Esophagus (tissue), 2 donors: ENCODE results near the gene GABRR1. TPM values are rescaled to one million over a fixed set of nuclear protein-coding genes. Genes with fewer than 3 reads are reported as not detected.

Source experiments
- H3K27ac ChIP-seq, 2 donors: one replicate each; pipeline ENCODE4 v1.5.1; 2013; ENCODE audit warnings: low read depth in 2 of 2, mild to moderate bottlenecking in 2 of 2, inconsistent platforms in 1 of 2, low read length in 1 of 2, moderate library complexity in 1 of 2
- H3K27me3 ChIP-seq, 2 donors: one replicate each; pipeline ENCODE4 v1.6.1; 2013; ENCODE audit warnings: low read length in 2 of 2, control low read depth in 1 of 2, mild to moderate bottlenecking in 1 of 2; ENCODE audit not compliant: insufficient read depth in 2 of 2, control insufficient read depth in 1 of 2
- H3K36me3 ChIP-seq, 2 donors: one replicate each; pipeline ENCODE4 v1.6.1; 2013; ENCODE audit warnings: low read length in 1 of 2; ENCODE audit not compliant: control insufficient read depth in 2 of 2, insufficient read depth in 2 of 2
- H3K4me1 ChIP-seq, 2 donors: one replicate each; pipeline ENCODE4 v1.6.1; 2013; ENCODE audit warnings: low read length in 1 of 2; ENCODE audit not compliant: control insufficient read depth in 2 of 2, insufficient read depth in 2 of 2
- H3K4me3 ChIP-seq, 2 donors: one replicate each; pipeline ENCODE4 v1.5.1; 2013; ENCODE audit warnings: low read length in 2 of 2, mild to moderate bottlenecking in 2 of 2, low read depth in 1 of 2, moderate library complexity in 1 of 2
- H3K9me3 ChIP-seq, 2 donors: one replicate each; pipeline ENCODE4 v1.6.1; 2013; ENCODE audit warnings: mild to moderate bottlenecking in 2 of 2, low read depth in 1 of 2, low read length in 1 of 2, moderate library complexity in 1 of 2; ENCODE audit not compliant: control insufficient read depth in 2 of 2, insufficient read depth in 1 of 2
- WGBS, 2 donors: extraction: QIAGEN DNeasy Blood & Tissue Kit; methylation state at CpG; one replicate each; pipeline ENCODE4 v1.1.7; 2013; 5-methylcytosine and 5-hydroxymethylcytosine counted together
- polyA plus RNA-seq, 2 donors: library from polyadenylated mRNA; stranded (reverse); fragments of 200-250 nt; gene quantifications; one replicate each; pipeline ENCODE4 v1.2.3, GENCODE V29; 2013
- donor health status: healthy with polysubstance abuse.
- donor health status: Bipolar disorder and iron deficiency.

GABRR1 gene
- polyA plus RNA-seq, 2 donors, result 0.20 to 0.22 TPM

GRCh38 chr6:89146718-89147700 lies 70.1 kb downstream of the GABRR1 start:
- Histone ChIP-seq H3K27ac (peak overlapping the region; percentile 73 to 79), H3K4me3 (peak overlapping the region; percentile 61 to 86), H3K4me1 (no peaks in the 10 kb centered on the region), H3K9me3 (no peaks in the 10 kb centered on the region), H3K36me3 (no peaks in the 10 kb centered on the region), H3K27me3 (no peaks in the 10 kb centered on the region)
- 24 to 25% methylated on average over 26 of the region's 26 CpGs for WGBS, 2 donors

GRCh38 chr6:89145956-89146717 lies 71.0 kb downstream of the GABRR1 start, which contains the start of gene PM20D2:
PM20D2 (plus strand) TSS chr6:89146055; CDS start chr6:89146145, 90 bp downstream.
- H3K27ac ChIP-seq, result peak within 1 kb of the TSS; percentile 73 to 79
- no peaks in the 10 kb centered on the region for H3K36me3 ChIP-seq
- no peaks in the 10 kb centered on the region for H3K9me3 ChIP-seq
- H3K4me1 ChIP-seq, result no peaks in the 10 kb centered on the region
- H3K27me3 ChIP-seq, result no peaks in the 10 kb centered on the region
- 0% methylated on average over 98 to 102 of the region's 102 CpGs for WGBS, 2 donors
- peak within 1 kb of the TSS; percentile 61 to 86 for H3K4me3 ChIP-seq

GRCh38 chr6:89145091-89145955 lies 71.8 kb downstream of the GABRR1 start:
- WGBS, 2 donors, result 4% methylated on average over 17 of the region's 17 CpGs
- Histone ChIP-seq H3K9me3 (no peaks in the 10 kb centered on the region), H3K27ac (peak overlapping the region; percentile 73 to 79), H3K27me3 (no peaks in the 10 kb centered on the region), H3K4me1 (no peaks in the 10 kb centered on the region), H3K36me3 (no peaks in the 10 kb centered on the region), H3K4me3 (peak overlapping the region; percentile 61 to 86)

- Histone ChIP-seq H3K4me3 (no peak overlapping the region), H3K9me3 (no peaks in the 10 kb centered on the region), H3K27ac (no peak overlapping the region), H3K27me3 (no peaks in the 10 kb centered on the region), H3K4me1 (no peaks in the 10 kb centered on the region), H3K36me3 (no peaks in the 10 kb centered on the region)
- 38 to 52% methylated on average over 2 of the region's 2 CpGs for WGBS, 2 donors
These were observed 72.7 kb downstream of the GABRR1 start for GRCh38 chr6:89144354-89144906.

GRCh38 chr6:89140347-89141156 lies 76.6 kb downstream of the GABRR1 start:
- no peaks in the 10 kb centered on the region for H3K27me3 ChIP-seq
- WGBS, 2 donors, result 63 to 76% methylated on average over 7 of the region's 7 CpGs
- no peak overlapping the region for H3K4me3 ChIP-seq
- no peaks in the 10 kb centered on the region for H3K36me3 ChIP-seq
- no peak overlapping the region for H3K27ac ChIP-seq
- H3K4me1 ChIP-seq, result no peaks in the 10 kb centered on the region
- H3K9me3 ChIP-seq, result no peaks in the 10 kb centered on the region

- WGBS, 2 donors, result 74 to 79% methylated on average over 5 of the region's 5 CpGs
- no peak overlapping the region for H3K27ac ChIP-seq
These were observed 77.4 kb downstream of the GABRR1 start for GRCh38 chr6:89139509-89140346.

GRCh38 chr6:89138173-89138572 lies 79.0 kb downstream of the GABRR1 start:
- Histone ChIP-seq H3K4me1 (no peaks in the 10 kb centered on the region), H3K27me3 (no peaks in the 10 kb centered on the region), H3K4me3 (no peak overlapping the region), H3K9me3 (no peaks in the 10 kb centered on the region), H3K27ac (no peak overlapping the region), H3K36me3 (no peaks in the 10 kb centered on the region)
- WGBS, 2 donors, result 71 to 79% methylated on average over 2 of the region's 2 CpGs

More at GRCh38 chr6:89139509-89140346, 77.4 kb downstream of the GABRR1 start:
- Histone ChIP-seq H3K27me3 (no peaks in the 10 kb centered on the region), H3K4me3 (no peak overlapping the region), H3K9me3 (no peaks in the 10 kb centered on the region), H3K36me3 (no peaks in the 10 kb centered on the region), H3K4me1 (no peaks in the 10 kb centered on the region)

- H3K27ac ChIP-seq, result no peak overlapping the region
- no peaks in the 10 kb centered on the region for H3K36me3 ChIP-seq
- no peak overlapping the region for H3K4me3 ChIP-seq
- WGBS, 2 donors, result 81 to 92% methylated on average over 3 of the region's 3 CpGs
- no peaks in the 10 kb centered on the region for H3K9me3 ChIP-seq
- H3K27me3 ChIP-seq, result no peaks in the 10 kb centered on the region
- H3K4me1 ChIP-seq, result no peaks in the 10 kb centered on the region
These were observed 82.4 kb downstream of the GABRR1 start for GRCh38 chr6:89134723-89135122.
